Measurements from ENCODE around the gene IQUB.

DNA sequence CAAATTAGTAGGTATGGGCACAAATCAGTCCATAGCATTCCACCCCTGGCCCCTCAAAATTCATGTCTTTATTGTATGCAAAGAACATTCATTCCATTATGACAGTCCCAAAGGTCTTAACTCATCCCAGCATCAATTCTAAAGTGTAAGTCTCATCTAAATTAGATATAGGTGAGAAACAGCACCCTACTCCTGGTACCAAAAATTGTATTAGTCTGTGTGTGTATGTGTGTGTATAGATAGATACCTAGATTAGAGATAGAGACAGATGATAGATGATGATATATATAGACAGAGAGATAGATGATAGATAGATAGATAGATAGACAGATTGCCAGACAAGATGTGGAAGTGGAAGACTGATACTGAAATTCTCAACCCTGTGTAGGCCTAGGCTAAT is 109.9 kb downstream of the IQUB start:
- TF ChIP-seq, protein P1, sequence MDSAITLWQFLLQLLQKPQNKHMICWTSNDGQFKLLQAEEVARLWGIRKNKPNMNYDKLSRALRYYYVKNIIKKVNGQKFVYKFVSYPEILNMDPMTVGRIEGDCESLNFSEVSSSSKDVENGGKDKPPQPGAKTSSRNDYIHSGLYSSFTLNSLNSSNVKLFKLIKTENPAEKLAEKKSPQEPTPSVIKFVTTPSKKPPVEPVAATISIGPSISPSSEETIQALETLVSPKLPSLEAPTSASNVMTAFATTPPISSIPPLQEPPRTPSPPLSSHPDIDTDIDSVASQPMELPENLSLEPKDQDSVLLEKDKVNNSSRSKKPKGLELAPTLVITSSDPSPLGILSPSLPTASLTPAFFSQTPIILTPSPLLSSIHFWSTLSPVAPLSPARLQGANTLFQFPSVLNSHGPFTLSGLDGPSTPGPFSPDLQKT (IDR thresholded peaks at IDR 0.05; ENCODE audit: borderline replicate concordance, low read depth, low read length) = no peak
- TF ChIP-seq, protein P2, sequence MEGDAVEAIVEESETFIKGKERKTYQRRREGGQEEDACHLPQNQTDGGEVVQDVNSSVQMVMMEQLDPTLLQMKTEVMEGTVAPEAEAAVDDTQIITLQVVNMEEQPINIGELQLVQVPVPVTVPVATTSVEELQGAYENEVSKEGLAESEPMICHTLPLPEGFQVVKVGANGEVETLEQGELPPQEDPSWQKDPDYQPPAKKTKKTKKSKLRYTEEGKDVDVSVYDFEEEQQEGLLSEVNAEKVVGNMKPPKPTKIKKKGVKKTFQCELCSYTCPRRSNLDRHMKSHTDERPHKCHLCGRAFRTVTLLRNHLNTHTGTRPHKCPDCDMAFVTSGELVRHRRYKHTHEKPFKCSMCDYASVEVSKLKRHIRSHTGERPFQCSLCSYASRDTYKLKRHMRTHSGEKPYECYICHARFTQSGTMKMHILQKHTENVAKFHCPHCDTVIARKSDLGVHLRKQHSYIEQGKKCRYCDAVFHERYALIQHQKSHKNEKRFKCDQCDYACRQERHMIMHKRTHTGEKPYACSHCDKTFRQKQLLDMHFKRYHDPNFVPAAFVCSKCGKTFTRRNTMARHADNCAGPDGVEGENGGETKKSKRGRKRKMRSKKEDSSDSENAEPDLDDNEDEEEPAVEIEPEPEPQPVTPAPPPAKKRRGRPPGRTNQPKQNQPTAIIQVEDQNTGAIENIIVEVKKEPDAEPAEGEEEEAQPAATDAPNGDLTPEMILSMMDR (tag by site-specific recombination; IDR thresholded peaks at IDR 0.05) = no peak
- TF ChIP-seq, protein P3, sequence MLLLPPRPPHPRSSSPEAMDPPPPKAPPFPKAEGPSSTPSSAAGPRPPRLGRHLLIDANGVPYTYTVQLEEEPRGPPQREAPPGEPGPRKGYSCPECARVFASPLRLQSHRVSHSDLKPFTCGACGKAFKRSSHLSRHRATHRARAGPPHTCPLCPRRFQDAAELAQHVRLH (tag by site-specific recombination; IDR thresholded peaks at IDR 0.05) = no peak
- no peak for TF ChIP-seq ZNF660 (tag by site-specific recombination; IDR thresholded peaks at IDR 0.05)
- TF ChIP-seq, protein P4, sequence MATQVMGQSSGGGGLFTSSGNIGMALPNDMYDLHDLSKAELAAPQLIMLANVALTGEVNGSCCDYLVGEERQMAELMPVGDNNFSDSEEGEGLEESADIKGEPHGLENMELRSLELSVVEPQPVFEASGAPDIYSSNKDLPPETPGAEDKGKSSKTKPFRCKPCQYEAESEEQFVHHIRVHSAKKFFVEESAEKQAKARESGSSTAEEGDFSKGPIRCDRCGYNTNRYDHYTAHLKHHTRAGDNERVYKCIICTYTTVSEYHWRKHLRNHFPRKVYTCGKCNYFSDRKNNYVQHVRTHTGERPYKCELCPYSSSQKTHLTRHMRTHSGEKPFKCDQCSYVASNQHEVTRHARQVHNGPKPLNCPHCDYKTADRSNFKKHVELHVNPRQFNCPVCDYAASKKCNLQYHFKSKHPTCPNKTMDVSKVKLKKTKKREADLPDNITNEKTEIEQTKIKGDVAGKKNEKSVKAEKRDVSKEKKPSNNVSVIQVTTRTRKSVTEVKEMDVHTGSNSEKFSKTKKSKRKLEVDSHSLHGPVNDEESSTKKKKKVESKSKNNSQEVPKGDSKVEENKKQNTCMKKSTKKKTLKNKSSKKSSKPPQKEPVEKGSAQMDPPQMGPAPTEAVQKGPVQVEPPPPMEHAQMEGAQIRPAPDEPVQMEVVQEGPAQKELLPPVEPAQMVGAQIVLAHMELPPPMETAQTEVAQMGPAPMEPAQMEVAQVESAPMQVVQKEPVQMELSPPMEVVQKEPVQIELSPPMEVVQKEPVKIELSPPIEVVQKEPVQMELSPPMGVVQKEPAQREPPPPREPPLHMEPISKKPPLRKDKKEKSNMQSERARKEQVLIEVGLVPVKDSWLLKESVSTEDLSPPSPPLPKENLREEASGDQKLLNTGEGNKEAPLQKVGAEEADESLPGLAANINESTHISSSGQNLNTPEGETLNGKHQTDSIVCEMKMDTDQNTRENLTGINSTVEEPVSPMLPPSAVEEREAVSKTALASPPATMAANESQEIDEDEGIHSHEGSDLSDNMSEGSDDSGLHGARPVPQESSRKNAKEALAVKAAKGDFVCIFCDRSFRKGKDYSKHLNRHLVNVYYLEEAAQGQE (tag by site-specific recombination; IDR thresholded peaks at IDR 0.05) = no peak
- TF ChIP-seq ZNF521 (tag by site-specific recombination; IDR thresholded peaks at IDR 0.05) = no peak
- TF ChIP-seq TCF7L2 (IDR thresholded peaks at IDR 0.05; ENCODE audit: borderline replicate concordance, low read depth, low read length) = no peak
- no peak for TF ChIP-seq ZBTB21 (tag by site-specific recombination; IDR thresholded peaks at IDR 0.05)
- no peak for TF ChIP-seq KLF9 (tag by site-specific recombination; IDR thresholded peaks at IDR 0.05; ENCODE audit: low read depth)

Measured in HEK293 (cell line).